Trophoblast cell (in vitro differentiated cells and primary cell): Measurements from ENCODE around the gene SEC31B.

Source experiments
- DNase-seq, 2 donors: peaks; one replicate each; pipeline ENCODE4 v3.0.0-alpha.2; 2016
- H2AFZ ChIP-seq: 2 replicates; pipeline ENCODE4 v1.6.1; 2013; ENCODE audit warnings: low read length, moderate library complexity, mild to moderate bottlenecking; ENCODE audit not compliant: insufficient read depth, poor library complexity
- H2AK5ac ChIP-seq: 2 replicates; pipeline ENCODE4 v1.6.1; 2013; ENCODE audit warnings: mild to moderate bottlenecking, low read length
- H2BK120ac ChIP-seq: 2 replicates; pipeline ENCODE4 v1.6.1; 2013; ENCODE audit warnings: low read length, mild to moderate bottlenecking, moderate library complexity; ENCODE audit not compliant: insufficient read depth, poor library complexity
- H2BK12ac ChIP-seq: 2 replicates; pipeline ENCODE4 v1.6.1; 2013; ENCODE audit warnings: mild to moderate bottlenecking, low read length, moderate library complexity
- H2BK5ac ChIP-seq: 2 replicates; pipeline ENCODE4 v1.6.1; 2013; ENCODE audit warnings: low read length, low read depth, moderate library complexity, mild to moderate bottlenecking; ENCODE audit not compliant: poor library complexity
- H3K14ac ChIP-seq: 2 replicates; pipeline ENCODE4 v1.6.1; 2013; ENCODE audit warnings: mild to moderate bottlenecking, low read length
- H3K18ac ChIP-seq: 2 replicates; pipeline ENCODE4 v1.6.1; 2013; ENCODE audit warnings: mild to moderate bottlenecking, low read length
- H3K23ac ChIP-seq: 2 replicates; pipeline ENCODE4 v1.6.1; 2013; ENCODE audit warnings: low read length
- H3K27ac ChIP-seq: 2 replicates; pipeline ENCODE4 v1.5.1; 2013; ENCODE audit warnings: low read depth, mild to moderate bottlenecking, inconsistent platforms, low read length, moderate library complexity
- H3K27me3 ChIP-seq: 2 replicates; pipeline ENCODE4 v1.6.1; 2013; ENCODE audit warnings: inconsistent platforms, mild to moderate bottlenecking, low read length, moderate library complexity; ENCODE audit not compliant: insufficient read depth
- H3K36me3 ChIP-seq, 2 experiments: 1 replicate in 1 of 2; 2 replicates in 1 of 2; pipeline ENCODE4 v1.6.1; 2013; ENCODE audit warnings: low read length in 2 of 2, mild to moderate bottlenecking in 2 of 2, moderate library complexity in 1 of 2; ENCODE audit not compliant: insufficient read depth in 2 of 2, control insufficient read depth in 1 of 2
- H3K4ac ChIP-seq: 2 replicates; pipeline ENCODE4 v1.6.1; 2013; ENCODE audit warnings: low read depth, mild to moderate bottlenecking, low read length, moderate library complexity
- H3K4me1 ChIP-seq, 2 experiments: 1 replicate in 1 of 2; 2 replicates in 1 of 2; pipeline ENCODE4 v1.6.1; 2013; ENCODE audit warnings: low read length in 2 of 2, mild to moderate bottlenecking in 2 of 2, moderate library complexity in 1 of 2; ENCODE audit not compliant: insufficient read depth in 2 of 2, control insufficient read depth in 1 of 2
- H3K4me2 ChIP-seq: 2 replicates; pipeline ENCODE4 v1.6.1; 2013; ENCODE audit warnings: inconsistent platforms, mild to moderate bottlenecking, low read length, moderate library complexity
- H3K4me3 ChIP-seq: 2 replicates; pipeline ENCODE4 v1.5.1; 2013; ENCODE audit warnings: mild to moderate bottlenecking, low read depth, low read length, inconsistent platforms
- H3K79me1 ChIP-seq: one replicate; pipeline ENCODE4 v1.6.1; 2013; ENCODE audit warnings: low read length
- H3K79me2 ChIP-seq: 2 replicates; pipeline ENCODE4 v1.6.1; 2013; ENCODE audit warnings: low read length, mild to moderate bottlenecking; ENCODE audit not compliant: control insufficient read depth, insufficient read depth, poor library complexity
- H3K9ac ChIP-seq: 2 replicates; pipeline ENCODE4 v1.6.1; 2013; ENCODE audit warnings: mild to moderate bottlenecking, low read length
- H3K9me3 ChIP-seq: 2 replicates; pipeline ENCODE4 v1.6.1; 2013; ENCODE audit warnings: low read depth, mild to moderate bottlenecking, control low read depth, inconsistent platforms, low read length; ENCODE audit not compliant: insufficient read depth
- H4K12ac ChIP-seq: 2 replicates; pipeline ENCODE4 v1.6.1; 2013; ENCODE audit warnings: low read depth, mild to moderate bottlenecking, low read length, moderate library complexity
- H4K8ac ChIP-seq: 2 replicates; pipeline ENCODE4 v1.6.1; 2013; ENCODE audit warnings: low read depth, mild to moderate bottlenecking, low read length, moderate library complexity
- H4K91ac ChIP-seq: one replicate; pipeline ENCODE4 v1.6.1; 2013; ENCODE audit warnings: low read depth, mild to moderate bottlenecking, low read length, moderate library complexity
- WGBS: extraction: QIAGEN DNeasy Blood & Tissue Kit; methylation state at CpG from one replicate; pipeline ENCODE4 v1.1.7; 2013; ENCODE audit warnings: missing lambda C conversion rate; ENCODE audit not compliant: insufficient read length, insufficient coverage; ENCODE audit errors: extremely low coverage; 5-methylcytosine and 5-hydroxymethylcytosine counted together

SEC31B gene

GRCh38 chr10:100482834-100483185, 36.9 kb downstream of the SEC31B start:
- Histone ChIP-seq H3K14ac (no peak overlapping the region), H3K36me3 (peaks cover 2 to 3% of the 10 kb centered on the region in 2 experiments), H3K79me2 (no peaks in the 10 kb centered on the region), H3K9ac (no peak overlapping the region), H2BK5ac (no peak overlapping the region), H2BK120ac (no peak overlapping the region), H3K4me1 (peaks cover 11 to 13% of the 10 kb centered on the region in 2 experiments), H2BK12ac (no peak overlapping the region), H2AK5ac (no peak overlapping the region), H3K79me1 (no peaks in the 10 kb centered on the region), H3K4me3 (no peak overlapping the region), H3K4me2 (peak overlapping the region; percentile 90), H3K9me3 (peaks cover 2% of the 10 kb centered on the region), H4K12ac (no peak overlapping the region), H3K27ac (no peak overlapping the region), H3K23ac (no peak overlapping the region), H3K27me3 (peaks cover 26% of the 10 kb centered on the region), H3K4ac (no peak overlapping the region), H3K18ac (no peak overlapping the region), H2AFZ (no peak overlapping the region), H4K8ac (no peak overlapping the region), H4K91ac (no peak overlapping the region)
- DNase-seq = no peak
- WGBS = no CpG with 5 or more reads among the region's 5 CpGs

GRCh38 chr10:100482181-100482833, 37.4 kb downstream of the SEC31B start:
- Histone ChIP-seq H3K14ac (no peak overlapping the region), H3K36me3 (peaks cover 0 to 3% of the 10 kb centered on the region in 2 experiments), H3K4me1 (peaks cover 11 to 13% of the 10 kb centered on the region in 2 experiments), H2AK5ac (no peak overlapping the region), H2BK120ac (no peak overlapping the region), H3K4me3 (peak overlapping the region; percentile 38), H4K8ac (no peak overlapping the region), H3K9me3 (no peaks in the 10 kb centered on the region), H3K27me3 (peaks cover 26% of the 10 kb centered on the region), H3K27ac (no peak overlapping the region), H3K18ac (no peak overlapping the region), H2BK5ac (no peak overlapping the region), H3K4ac (no peak overlapping the region), H3K79me1 (no peaks in the 10 kb centered on the region), H3K9ac (no peak overlapping the region), H3K4me2 (peak overlapping the region; percentile 90), H3K79me2 (no peaks in the 10 kb centered on the region), H2BK12ac (no peak overlapping the region), H2AFZ (peak overlapping the region; percentile 27), H3K23ac (no peak overlapping the region), H4K91ac (no peak overlapping the region), H4K12ac (no peak overlapping the region)
- WGBS = no CpG with 5 or more reads among the region's 59 CpGs
- DNase-seq = peak; percentile 95 to 97

- peak overlapping the region; percentile 90 for H3K4me2 ChIP-seq
- no peak overlapping the region for H3K14ac ChIP-seq
- no CpG with 5 or more reads among the region's 19 CpGs for WGBS
- H3K27ac ChIP-seq = no peak overlapping the region
- H3K4ac ChIP-seq = no peak overlapping the region
- H2AFZ ChIP-seq = no peak overlapping the region
- no peaks in the 10 kb centered on the region for H3K79me2 ChIP-seq
- H4K91ac ChIP-seq = no peak overlapping the region
- H3K79me1 ChIP-seq = no peaks in the 10 kb centered on the region
- no peak overlapping the region for H4K8ac ChIP-seq
- H3K18ac ChIP-seq = no peak overlapping the region
- H2BK120ac ChIP-seq = no peak overlapping the region
- peaks cover 0 to under 1% of the 10 kb centered on the region in 2 experiments for H3K36me3 ChIP-seq
- no peak overlapping the region for H2BK5ac ChIP-seq
- no peak overlapping the region for H4K12ac ChIP-seq
- no peak overlapping the region for H3K9ac ChIP-seq
- no peak overlapping the region for H3K23ac ChIP-seq
- DNase-seq = peak; percentile 77 to 84
- no peaks in the 10 kb centered on the region for H3K9me3 ChIP-seq
- peak overlapping the region; percentile 52 for H3K4me3 ChIP-seq
- peaks cover 11 to 13% of the 10 kb centered on the region in 2 experiments for H3K4me1 ChIP-seq
- no peak overlapping the region for H2BK12ac ChIP-seq
- H2AK5ac ChIP-seq = no peak overlapping the region
- peaks cover 25% of the 10 kb centered on the region for H3K27me3 ChIP-seq
Observed at GRCh38 chr10:100481462-100482081, 38.1 kb downstream of the SEC31B start.

GRCh38 chr10:100480002-100480401, 39.7 kb downstream of the SEC31B start:
- Histone ChIP-seq H2BK12ac (no peak overlapping the region), H3K4me2 (no peak overlapping the region), H3K4ac (no peak overlapping the region), H3K23ac (no peak overlapping the region), H2BK120ac (no peak overlapping the region), H3K27me3 (peaks cover 13% of the 10 kb centered on the region), H4K12ac (no peak overlapping the region), H4K8ac (no peak overlapping the region), H4K91ac (no peak overlapping the region), H2BK5ac (no peak overlapping the region), H3K79me1 (no peaks in the 10 kb centered on the region), H3K14ac (no peak overlapping the region), H3K9me3 (no peaks in the 10 kb centered on the region), H3K9ac (no peak overlapping the region), H2AFZ (no peak overlapping the region), H3K4me3 (no peak overlapping the region), H2AK5ac (no peak overlapping the region), H3K79me2 (no peaks in the 10 kb centered on the region), H3K27ac (no peak overlapping the region), H3K4me1 (peaks cover 11 to 13% of the 10 kb centered on the region in 2 experiments), H3K36me3 (no peaks in the 10 kb centered on the region), H3K18ac (no peak overlapping the region)
- no CpG with 5 or more reads among the region's 2 CpGs for WGBS
- no peak for DNase-seq
